ENCODE results near the gene PLCB2. TPM values are rescaled to one million over a fixed set of nuclear protein-coding genes. Genes with fewer than 3 reads are reported as not detected.

The PLCB2 gene
- total RNA-seq, 2 donors from 2014 or later, result 17.7 to 32.4 TPM

DNA sequence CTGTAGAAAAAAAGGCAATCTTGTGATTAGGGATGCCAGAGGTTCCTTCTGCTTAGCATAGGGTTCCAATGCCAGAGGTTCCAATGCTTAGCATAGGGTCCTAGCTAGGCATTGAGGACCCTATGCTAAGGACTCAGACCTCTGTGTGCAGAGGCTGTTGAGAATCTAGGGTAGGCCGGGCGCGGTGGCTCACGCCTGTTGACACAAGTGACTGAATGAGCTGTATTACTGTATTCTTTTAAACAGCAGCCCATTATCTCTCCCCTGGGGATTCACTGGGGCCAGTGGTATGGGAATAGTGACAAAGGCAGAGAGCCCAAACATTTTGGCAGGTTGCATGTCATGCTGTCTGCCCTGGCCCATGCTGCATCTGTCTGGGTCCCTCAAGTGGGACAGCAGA lies 52.7 kb downstream of the PLCB2 start:
- DNase-seq (ENCODE audit: low spot score) (no peak), ATAC-seq (ENCODE audit: insufficient number of reproducible peaks, low FRiP score, low read depth) (no peak)
- no peak overlapping the region for H3K27ac ChIP-seq
- no peak overlapping the region for H3K4me3 ChIP-seq
- TF ChIP-seq, protein P1, sequence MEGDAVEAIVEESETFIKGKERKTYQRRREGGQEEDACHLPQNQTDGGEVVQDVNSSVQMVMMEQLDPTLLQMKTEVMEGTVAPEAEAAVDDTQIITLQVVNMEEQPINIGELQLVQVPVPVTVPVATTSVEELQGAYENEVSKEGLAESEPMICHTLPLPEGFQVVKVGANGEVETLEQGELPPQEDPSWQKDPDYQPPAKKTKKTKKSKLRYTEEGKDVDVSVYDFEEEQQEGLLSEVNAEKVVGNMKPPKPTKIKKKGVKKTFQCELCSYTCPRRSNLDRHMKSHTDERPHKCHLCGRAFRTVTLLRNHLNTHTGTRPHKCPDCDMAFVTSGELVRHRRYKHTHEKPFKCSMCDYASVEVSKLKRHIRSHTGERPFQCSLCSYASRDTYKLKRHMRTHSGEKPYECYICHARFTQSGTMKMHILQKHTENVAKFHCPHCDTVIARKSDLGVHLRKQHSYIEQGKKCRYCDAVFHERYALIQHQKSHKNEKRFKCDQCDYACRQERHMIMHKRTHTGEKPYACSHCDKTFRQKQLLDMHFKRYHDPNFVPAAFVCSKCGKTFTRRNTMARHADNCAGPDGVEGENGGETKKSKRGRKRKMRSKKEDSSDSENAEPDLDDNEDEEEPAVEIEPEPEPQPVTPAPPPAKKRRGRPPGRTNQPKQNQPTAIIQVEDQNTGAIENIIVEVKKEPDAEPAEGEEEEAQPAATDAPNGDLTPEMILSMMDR (IDR thresholded peaks at IDR 0.05), result no peak
- H3K9me3 ChIP-seq, result no peaks in the 10 kb centered on the region
- no peaks in the 10 kb centered on the region for H3K27me3 ChIP-seq (replicated peaks; ENCODE audit: insufficient read depth)
- H3K36me3 ChIP-seq, result no peaks in the 10 kb centered on the region
- H3K4me1 ChIP-seq (ENCODE audit: control insufficient read depth in 1 of 2, low read depth in 2 of 2), result peaks cover 8 to 12% of the 10 kb centered on the region in 2 donors

- Histone ChIP-seq H3K36me3 (no peaks in the 10 kb centered on the region), H3K4me1 (ENCODE audit: control insufficient read depth in 1 of 2, low read depth in 2 of 2) (peaks cover 8 to 17% of the 10 kb centered on the region in 2 donors), H3K27me3 (replicated peaks; ENCODE audit: insufficient read depth) (no peaks in the 10 kb centered on the region), H3K9me3 (no peaks in the 10 kb centered on the region), H3K4me3 (no peak overlapping the region), H3K27ac (no peak overlapping the region)
- TF ChIP-seq, protein P1 (IDR thresholded peaks at IDR 0.05), result no peak
- no peak for DNase-seq (ENCODE audit: low spot score)
- ATAC-seq (ENCODE audit: insufficient number of reproducible peaks, low FRiP score, low read depth), result no peak
Observed at GRCh38 chr15:40254452-40254851, 53.3 kb downstream of the PLCB2 start.

DNA sequence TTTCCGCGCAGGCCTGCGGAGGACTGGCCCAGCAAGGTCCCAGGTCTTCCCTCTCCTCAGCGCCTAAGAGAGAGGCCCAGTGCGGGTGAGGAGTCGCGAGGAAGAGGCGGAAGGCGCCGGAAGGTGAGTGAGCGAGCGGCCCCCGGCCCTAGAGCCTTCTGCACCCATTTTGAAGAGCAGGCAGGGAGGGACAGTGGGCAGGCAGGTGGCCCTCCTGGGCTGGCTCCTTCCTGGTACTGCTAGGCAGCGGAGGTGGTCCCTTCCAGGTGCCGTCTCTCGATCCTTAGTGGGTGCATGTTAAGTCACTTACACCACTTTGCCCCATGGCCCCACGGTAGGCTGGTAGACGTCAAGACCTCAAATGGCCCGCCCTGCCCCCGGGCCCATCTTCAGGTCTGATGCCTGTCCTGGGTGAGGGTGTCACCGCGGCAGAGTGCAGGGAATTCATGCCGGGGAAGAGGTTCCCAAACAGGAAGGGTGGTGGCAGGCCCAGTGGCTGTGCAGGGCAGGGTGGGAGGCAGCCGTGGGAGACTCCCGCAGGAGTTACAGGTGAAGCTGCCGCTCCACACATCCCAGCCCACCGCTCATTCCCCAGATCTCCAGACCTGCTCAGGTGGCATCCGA lies 54.5 kb downstream of the PLCB2 start:
- no peak for ATAC-seq (ENCODE audit: insufficient number of reproducible peaks, low FRiP score, low read depth)
- Histone ChIP-seq H3K27ac (no peak overlapping the region), H3K9me3 (no peaks in the 10 kb centered on the region)

GRCh38 chr15:40252438-40253166 lies 55.1 kb downstream of the PLCB2 start:
- no peak for ATAC-seq (ENCODE audit: insufficient number of reproducible peaks, low FRiP score, low read depth)
- no peak for DNase-seq (ENCODE audit: low spot score)

More for the DNA sequence above, 54.5 kb downstream of the PLCB2 start:
- peak overlapping the region; percentile 77 for H3K4me3 ChIP-seq
- H3K27me3 ChIP-seq (replicated peaks; ENCODE audit: insufficient read depth), result no peaks in the 10 kb centered on the region
- peaks cover 8 to 17% of the 10 kb centered on the region in 2 donors for H3K4me1 ChIP-seq (ENCODE audit: control insufficient read depth in 1 of 2, low read depth in 2 of 2)
- TF ChIP-seq, protein P1 (IDR thresholded peaks at IDR 0.05), result no peak
- H3K36me3 ChIP-seq, result no peaks in the 10 kb centered on the region
- DNase-seq (ENCODE audit: low spot score), result no peak

DNA sequence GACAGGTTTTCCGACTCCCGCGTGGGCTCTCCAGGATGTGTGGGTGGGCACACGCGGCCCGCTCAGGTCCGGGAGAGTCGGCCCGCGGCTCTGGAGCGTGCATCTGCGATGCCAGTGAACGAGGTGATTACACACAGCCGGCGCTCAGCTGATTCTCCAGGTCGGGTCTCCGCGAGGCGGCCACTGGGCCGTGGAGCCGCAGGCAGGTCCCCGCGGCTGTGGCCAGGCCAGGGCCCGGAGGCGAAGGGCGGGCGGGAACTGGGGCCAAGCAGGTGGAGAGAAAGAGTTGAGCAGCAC lies 55.6 kb downstream of the PLCB2 start:
- Histone ChIP-seq H3K27ac (no peak overlapping the region), H3K4me3 (peak overlapping the region; percentile 77), H3K4me1 (ENCODE audit: control insufficient read depth in 1 of 2, low read depth in 2 of 2) (peaks cover 8 to 17% of the 10 kb centered on the region in 2 donors), H3K9me3 (no peaks in the 10 kb centered on the region), H3K36me3 (no peaks in the 10 kb centered on the region), H3K27me3 (replicated peaks; ENCODE audit: insufficient read depth) (no peaks in the 10 kb centered on the region)
- no peak for DNase-seq (ENCODE audit: low spot score)
- ATAC-seq (ENCODE audit: insufficient number of reproducible peaks, low FRiP score, low read depth), result no peak
- TF ChIP-seq, protein P1 (IDR thresholded peaks at IDR 0.05), result no peak

More at GRCh38 chr15:40252438-40253166, 55.1 kb downstream of the PLCB2 start:
- Histone ChIP-seq H3K27me3 (replicated peaks; ENCODE audit: insufficient read depth) (no peaks in the 10 kb centered on the region), H3K4me3 (peak overlapping the region; percentile 77), H3K4me1 (ENCODE audit: control insufficient read depth in 1 of 2, low read depth in 2 of 2) (peaks cover 8 to 17% of the 10 kb centered on the region in 2 donors), H3K36me3 (no peaks in the 10 kb centered on the region), H3K9me3 (no peaks in the 10 kb centered on the region), H3K27ac (no peak overlapping the region)
- TF ChIP-seq, protein P1 (IDR thresholded peaks at IDR 0.05), result no peak

Data from thoracic aorta (tissue), 2 donors.